ENCODE measurements around the gene SLFN12L.
A peak's percentile ranks its signal among the peaks of the same experiment; 100 is the strongest.
"Not testable (repeated sequence)": the region's sequence is repeated elsewhere in the genome, so short reads cannot be mapped to it uniquely, and the experiment has no call there.

SLFN12L gene

DNA sequence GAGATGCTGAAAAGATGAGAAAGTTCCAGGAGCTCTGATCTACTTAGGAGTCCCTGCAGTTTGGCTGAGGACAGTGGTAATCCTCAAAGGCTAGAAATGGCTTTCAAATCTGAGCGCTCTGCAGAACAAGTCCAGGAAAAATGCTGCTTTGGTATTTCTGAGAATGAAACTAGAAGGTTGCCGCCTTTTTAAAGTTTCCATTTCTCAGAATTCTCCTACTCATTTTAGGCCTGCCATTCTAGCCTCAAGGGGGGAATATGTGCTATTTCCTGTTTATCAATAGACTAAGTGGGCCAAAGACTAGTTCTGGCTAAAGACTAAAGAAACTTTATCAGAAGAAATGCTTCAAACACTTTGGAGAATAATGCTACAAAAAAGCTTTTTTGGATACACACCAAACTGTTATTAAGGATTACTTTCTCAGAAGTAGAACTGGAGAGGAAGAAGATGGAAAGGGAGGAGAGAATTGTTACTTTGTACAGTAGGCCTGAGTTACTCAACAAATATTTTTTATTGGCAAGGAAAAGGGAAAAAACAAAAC, at the start of gene SLFN12L:
Gene SLFN12L, minus strand, starts transcription at position 78 of the 541 bp plus-strand sequence. CDS start 15,314 bp downstream, outside the sequence.
- no peak for DNase-seq (ENCODE audit: low read depth in 3 of 3)

DNA sequence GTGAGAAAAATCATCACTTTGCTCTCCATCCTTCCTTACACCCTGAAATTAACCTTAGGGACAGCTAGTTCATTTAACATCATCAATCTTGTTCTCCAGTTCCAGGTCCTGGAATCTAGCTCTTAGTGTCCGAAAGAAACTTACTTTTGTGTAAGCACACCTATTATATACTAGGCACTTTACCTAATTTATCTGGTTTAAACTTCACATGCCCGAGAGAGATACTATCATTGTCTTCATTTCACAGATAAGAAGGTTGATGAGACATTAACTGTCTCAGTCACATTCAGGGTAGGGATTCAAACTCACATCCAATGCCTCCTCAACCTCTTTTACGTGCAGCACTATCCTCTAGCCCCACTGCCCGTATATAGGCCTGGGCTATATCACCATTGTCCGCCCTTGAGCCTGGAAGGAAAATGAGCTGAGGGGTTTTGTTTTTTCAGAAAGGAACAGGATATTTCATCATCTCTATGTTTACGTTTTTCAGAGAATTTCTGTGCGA, 49.1 kb upstream of the SLFN12L start:
- no peak for DNase-seq (ENCODE audit: low read depth in 3 of 3)

DNA sequence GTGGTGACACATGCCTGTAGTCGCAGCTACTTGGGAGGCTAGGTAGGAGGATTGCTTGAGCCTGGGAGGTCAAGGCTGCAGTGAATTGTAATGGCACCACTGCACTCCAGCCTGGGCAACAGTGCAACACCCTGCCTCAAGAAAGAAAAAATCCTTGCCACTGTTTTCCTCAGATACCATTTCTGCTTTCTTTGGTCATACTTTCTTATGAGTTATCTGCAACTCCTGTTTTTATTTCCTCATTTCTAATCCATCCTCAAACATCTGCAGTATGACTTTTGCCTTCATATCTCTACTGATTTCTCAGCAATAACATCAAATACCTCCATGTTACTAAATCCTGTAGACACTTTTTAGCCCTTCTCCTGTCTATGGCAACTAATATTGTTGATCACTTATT, 46.6 kb upstream of the SLFN12L start:
- DNase-seq (ENCODE audit: low read depth in 3 of 3) = no peak

DNA sequence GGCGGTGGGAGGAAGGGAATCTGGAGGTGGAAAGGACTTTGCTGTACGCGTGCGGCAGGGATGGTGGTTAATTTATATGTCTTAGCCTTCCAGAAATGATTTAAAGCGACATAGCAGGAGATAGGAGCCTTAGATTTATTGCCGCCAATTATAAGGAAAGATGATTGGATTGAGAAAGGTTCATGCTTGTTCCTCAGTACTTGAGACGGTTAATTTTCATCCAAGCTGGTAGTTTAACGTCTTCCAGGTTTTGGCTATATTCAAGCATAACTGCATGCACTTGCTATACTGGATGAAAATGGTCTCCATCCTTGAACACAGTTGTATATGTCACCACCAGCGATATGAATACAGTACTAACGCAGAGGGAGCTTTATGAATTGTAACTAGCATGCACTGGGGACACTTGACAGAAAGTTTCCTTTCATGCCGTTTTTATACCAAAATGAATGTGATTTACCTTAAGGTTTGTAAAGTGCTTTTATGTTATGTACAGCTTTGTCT, 41.5 kb upstream of the SLFN12L start:
- DNase-seq (ENCODE audit: low read depth in 3 of 3) = no peak

DNA sequence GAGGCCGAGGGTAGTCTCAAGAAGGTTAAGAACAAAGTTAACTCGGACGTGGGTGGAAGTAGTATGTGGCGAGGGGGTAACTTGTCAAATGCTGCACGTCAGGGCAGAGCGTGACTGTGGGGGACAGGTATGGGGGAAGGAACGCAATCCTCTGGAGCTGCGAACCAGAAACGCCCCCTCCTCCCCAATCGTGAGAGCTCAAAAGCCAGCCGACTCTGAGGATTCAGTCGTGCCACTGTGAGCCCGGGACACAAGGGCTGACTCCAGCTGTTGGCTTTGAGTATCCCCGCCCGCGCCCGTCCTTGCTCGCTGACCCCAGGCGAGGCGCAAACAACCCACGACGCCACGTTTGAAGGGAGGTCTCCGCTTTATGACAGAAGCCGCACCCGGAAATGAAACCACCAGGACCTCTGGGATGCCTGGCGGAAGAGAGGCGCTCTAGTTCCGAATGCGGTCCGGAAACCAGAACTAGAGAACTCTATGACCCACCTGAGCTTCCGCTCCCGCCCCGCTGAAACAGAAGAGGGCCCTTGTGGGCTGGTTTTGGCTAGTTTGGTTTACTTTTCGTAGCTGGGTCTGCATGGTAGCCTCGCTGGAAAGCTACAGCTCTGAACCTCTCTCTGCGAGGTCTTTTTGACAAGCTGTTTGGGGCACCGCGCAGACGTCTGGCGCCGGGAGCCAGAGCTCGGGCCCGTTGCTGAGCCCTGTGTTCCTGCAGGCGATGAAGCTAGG, 40.9 kb upstream of the SLFN12L start, which contains the start of gene PEX12:
Gene PEX12, minus strand, starts transcription at position 375 of the 732 bp plus-strand sequence. CDS start 550 bp downstream, outside the sequence.
- DNase-seq (ENCODE audit: low read depth in 3 of 3) = peak; percentile 63 to 75 (median 70)

DNA sequence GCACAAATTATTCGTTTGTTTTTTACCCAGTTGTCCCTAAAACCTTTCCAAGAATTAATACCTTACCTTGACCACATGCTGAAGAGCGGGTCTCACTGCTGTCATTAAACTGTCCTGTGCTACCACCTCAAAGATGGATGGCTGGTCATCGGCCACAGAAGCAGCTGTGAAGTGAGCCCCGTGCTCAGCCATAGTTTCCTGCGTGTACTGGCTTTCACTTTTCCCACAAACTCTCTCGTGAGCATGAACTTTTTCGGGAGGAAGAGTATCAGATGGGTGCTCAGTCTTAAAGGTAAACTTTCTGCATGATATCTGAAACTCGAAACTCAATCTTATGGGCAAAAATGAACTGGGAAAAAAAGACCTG, 40.3 kb upstream of the SLFN12L start:
- no peak for DNase-seq (ENCODE audit: low read depth in 3 of 3)

DNA sequence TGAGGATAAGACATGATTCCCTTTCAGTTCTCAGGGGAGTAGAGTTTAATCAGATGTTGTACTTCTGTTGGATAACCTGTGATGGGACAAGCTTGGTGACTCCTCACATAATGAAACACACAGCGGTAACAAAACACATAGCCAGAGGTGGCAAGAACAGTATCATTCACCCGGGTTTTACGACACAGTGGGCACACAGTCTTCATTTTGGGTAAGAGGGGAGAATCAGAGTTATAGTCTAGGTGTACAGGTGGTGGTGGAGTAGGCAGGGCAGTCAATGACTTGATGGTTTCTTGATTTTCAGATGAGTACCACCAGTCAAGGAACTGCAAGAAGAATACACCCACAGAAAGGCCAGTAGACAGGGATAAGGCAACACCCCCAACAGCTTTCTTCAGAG, 38.3 kb upstream of the SLFN12L start:
- no peak for DNase-seq (ENCODE audit: low read depth in 3 of 3)

DNA sequence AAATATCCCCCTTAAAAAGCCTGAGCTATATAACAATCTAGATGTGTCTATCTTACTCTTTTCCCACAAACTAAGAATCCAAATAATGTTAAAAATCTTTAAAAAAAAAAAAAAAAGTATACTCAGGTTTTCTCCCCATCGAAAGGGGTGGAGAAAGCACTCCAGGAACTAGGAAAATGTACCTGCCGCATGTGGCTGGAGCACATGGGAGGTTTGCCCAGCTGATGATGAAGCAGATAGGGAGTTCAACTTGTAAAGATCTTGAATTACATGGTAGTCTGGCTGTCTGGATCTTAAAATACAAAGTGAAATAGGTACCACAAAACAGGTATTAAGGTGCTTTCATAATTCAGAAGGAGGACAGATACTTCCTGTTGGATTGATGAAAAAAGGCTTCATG, 31.9 kb upstream of the SLFN12L start:
- DNase-seq (ENCODE audit: low read depth in 3 of 3) = no peak

DNA sequence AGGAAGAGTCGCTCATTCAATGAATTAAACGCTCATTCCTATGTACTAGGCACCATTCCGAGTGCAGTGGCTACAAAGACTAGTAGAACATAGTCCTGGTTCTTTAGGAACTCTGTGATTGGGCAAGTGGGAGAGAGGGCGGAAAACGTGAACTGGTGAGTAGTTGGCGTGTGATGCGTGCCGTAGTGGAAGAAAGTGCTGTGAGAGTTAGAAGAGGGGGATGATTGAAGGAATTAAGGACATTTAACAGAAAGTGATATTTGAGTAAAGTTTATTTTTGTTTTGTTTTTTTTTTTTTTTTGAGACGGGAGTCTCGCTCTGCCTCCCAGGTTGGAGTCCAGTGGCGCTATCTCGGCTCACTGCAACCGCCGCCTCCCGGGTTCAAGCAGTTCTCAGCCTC, 31.1 kb upstream of the SLFN12L start:
- peak in 1 of 3 experiments; percentile 29 for DNase-seq (ENCODE audit: low read depth in 3 of 3)

DNA sequence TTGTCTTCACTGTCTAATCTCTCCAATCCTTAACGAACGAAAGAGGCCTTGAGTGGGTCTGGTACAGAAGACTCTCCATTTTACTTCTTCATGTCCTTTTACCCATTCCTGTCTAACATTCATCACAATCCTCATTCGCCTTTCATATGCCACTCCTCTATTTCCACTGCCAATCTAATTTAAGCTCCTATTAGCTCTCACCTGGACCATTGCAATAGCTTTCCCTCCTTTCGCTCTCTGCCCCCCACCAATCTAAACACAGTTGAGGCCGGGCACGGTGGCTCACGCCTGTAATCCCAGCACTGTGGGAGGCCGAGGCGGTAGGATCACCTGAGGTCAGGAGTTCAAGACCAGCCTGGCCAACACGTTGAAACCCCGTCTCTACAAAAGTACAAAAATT, 29.5 kb upstream of the SLFN12L start:
- DNase-seq (ENCODE audit: low read depth in 3 of 3) = no peak

DNA sequence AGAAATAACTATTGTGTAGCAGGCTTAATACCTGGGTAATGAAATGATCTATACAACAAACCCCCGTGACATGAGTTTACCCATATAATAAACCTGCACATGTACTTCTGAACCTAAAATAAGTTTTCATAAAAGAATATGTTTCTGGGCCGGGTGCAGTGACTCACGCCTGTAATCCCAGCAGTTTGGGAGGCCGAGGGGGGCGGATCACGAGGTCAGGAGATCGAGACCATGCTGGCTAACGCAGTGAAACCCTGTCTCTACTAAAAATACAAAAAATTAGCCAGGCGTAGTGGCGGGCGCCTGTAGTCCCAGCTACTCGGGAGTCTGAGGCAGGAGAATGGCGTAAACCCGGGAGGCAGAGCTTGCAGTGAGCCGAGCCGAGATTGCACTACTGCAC, 25.7 kb upstream of the SLFN12L start:
- DNase-seq (ENCODE audit: low read depth in 3 of 3) = not testable (repeated sequence)

DNA sequence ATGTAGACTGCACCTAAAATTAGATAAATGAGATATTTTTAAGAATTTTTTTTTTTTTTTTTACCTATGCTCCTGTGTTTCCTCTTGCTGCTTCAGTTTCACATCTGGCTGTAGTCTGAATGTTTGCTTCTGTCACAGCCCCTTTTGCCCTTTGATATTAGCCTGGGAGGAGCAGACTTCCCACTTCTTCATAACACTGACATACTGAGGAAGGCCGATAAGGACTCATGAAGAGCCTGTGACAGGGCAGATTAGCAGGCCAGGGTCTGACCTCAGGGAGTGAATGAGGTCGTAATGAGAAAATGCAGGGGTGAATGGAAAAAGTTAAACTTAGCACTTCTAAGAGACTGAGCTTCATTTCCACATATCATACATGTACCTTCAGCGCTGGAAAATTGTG, 23.2 kb upstream of the SLFN12L start, which contains the start of gene SLFN14:
Gene SLFN14, minus strand, starts transcription at position 117 of the 400 bp plus-strand sequence. CDS start 2,757 bp downstream, outside the sequence.
- no peak for DNase-seq (ENCODE audit: low read depth in 3 of 3)

DNA sequence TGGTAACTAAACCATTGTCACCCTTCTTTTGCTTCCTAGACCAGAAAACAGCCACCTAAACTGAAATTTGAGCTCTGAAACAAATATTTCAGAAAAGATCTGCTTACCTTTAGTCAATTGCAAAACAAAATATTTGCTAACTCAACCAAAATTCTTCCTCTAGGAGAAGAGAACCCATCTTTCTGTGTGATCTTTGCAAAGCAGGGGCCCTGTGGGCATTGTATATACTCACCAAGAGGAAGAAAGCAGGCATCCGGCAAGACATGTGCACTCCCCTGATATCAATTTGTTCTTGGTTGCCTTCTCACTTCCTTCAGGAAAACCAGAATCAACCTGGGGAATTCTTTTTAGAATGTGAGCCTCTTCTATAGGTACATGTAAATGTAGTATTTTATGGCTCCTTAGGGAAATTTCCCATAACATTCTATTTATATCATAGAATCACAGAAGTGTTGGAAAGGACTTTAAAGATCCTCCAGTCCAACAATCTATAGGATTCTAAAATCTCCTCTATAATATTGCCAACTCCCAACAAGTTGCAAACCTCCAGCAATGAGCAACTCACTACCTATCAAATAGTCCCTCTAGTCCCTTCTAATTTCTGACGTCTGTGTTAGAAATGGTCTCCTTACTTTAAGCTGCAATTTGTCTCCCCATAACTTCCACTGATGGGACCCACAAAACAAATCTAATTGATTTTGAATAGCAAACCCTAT, 22.2 kb upstream of the SLFN12L start:
- DNase-seq (ENCODE audit: low read depth in 3 of 3) = no peak

DNA sequence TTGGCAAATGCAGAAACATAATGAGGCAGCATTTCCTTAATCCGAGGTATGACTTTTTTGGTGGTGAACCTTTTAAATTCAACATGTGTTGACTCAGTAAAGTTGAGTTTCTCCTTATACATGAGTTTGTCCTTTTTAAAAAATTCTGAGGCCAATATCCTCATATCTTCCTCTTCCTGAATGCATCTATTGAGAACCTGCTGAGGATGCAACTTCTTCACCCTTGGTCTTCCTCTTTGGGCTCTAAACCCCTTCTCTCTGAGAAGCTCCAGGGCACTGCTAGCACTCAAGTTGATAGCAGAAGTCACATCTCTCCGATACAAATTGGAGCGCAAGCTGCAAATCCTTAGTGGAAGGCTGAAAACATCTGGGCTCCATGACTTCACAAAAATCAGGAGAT, 19.9 kb upstream of the SLFN12L start:
- no peak for DNase-seq (ENCODE audit: low read depth in 3 of 3)

DNA sequence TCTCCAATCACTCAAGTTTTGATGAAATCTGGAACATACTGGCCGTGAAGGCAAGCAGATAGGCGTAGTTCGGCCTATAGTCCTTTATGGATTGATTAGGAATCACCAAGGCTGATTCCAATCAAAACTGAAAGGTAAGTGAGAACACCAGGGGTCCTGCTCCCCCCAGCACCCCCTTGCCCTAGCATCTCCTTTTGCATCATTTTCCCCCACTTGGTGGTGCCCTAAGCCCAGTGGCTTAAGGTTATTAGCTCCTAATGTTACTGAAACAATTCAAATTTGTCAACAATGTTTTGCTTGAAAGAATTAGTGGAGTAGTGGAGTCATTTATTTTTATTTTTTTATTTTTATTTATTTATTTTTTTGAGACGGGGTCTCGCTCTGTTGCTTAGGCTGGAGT, 18.2 kb upstream of the SLFN12L start:
- DNase-seq (ENCODE audit: low read depth in 3 of 3) = no peak

DNA sequence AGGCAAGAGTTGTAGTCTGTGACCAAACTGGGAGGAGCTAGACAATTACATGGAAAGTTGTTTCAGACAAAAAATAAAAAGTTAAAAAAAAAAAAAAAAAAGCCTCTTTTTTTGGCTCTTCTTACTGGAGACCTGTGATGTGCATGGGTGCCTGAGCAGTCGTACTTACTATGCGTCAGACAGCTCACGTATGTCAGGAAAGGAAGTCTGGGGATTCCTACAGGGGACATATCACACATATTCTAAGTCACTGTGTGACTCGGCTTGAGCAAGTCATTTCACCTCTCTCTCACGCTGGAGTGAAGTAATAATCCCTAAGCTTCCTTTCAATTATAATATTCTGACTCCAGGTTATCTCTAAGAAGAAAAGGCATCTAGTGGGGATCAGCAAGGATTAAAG, 17.2 kb upstream of the SLFN12L start:
- no peak for DNase-seq (ENCODE audit: low read depth in 3 of 3)

DNA sequence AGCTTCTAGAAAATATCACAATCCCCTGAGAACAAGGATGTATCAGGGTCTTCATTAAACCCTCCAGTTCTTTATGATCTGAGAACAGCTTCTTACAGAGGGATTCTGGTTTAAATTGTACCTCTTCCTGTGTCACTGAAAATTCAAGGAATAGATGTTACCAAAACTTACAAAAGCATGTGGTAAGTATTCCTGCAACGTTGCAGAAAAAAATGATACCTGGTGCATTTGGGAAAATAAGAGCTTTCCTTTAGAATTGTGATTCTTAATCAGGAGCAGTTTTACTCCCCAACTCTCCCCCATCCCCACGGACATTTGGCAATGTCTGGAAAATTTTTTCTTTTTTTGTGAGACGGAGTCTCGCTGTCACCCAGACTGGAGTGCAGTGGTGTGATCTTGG, 15.8 kb upstream of the SLFN12L start:
- DNase-seq (ENCODE audit: low read depth in 3 of 3) = no peak

DNA sequence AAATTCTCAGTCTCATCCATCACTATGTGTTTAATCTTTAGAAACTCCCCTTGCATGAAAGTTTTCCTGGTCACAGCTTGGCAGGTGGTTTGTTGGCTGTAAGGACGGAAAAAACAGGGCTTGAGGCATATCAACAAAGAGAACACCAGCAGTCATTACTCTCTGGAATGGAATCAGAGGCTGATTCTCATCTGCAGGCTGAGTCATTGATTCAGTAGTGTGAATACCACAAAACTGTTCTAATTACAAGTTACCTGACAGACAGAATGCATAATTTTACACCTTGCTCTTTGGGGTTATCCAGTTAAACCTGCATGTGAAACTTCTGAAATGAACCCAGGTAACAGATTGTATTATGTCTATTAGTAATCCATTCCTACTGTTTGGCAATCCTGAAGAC, 11.5 kb upstream of the SLFN12L start:
- DNase-seq (ENCODE audit: low read depth in 3 of 3) = no peak

DNA sequence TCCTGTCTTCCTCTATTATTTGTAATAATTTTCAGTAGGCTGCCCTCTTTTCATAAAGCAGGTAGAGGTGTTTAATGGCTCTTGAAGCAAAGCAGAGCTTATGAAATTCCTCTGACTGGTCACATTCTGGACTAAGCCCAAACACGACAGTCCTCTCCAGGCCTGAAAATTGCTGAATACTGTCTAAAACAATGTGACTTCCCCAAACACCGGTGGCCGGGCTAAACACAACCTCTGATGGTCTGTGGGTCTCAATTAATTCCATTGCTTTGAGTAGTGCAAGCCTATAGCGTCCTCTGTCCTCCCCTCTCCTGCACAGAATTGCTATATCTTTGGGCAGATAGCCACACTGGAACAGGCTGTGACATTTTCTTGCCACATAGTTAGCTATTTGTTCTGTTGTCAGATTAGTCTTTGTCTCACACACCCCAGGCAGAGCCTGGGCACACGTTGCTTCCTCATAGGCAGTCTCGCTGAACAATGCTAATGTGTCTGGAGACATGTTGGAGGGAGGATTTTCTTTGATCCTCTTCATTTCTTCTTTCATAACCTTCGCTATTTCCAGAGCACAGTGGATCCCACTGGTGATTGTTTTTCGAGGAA, 10.8 kb upstream of the SLFN12L start:
- no peak for DNase-seq (ENCODE audit: low read depth in 3 of 3)

DNA sequence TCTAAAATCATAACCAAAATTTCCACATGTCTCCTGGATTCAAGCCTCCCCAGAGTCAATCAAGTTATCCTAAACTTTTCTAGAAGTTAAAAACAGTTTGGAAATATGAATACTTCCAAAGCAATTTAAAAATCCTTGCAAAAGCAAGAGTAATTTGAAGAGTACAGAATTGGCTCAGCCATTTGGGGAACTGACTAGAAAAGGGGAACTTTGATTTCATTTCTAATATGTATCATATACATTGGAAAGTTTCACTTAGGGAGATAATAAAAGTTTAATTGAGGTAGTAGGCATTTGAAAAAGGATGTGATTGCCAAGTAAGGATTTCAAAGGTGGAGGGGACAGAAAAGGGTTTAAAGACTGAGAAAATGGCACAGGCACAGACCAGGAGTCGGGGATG, 9.0 kb upstream of the SLFN12L start:
- DNase-seq (ENCODE audit: low read depth in 3 of 3) = no peak

DNA sequence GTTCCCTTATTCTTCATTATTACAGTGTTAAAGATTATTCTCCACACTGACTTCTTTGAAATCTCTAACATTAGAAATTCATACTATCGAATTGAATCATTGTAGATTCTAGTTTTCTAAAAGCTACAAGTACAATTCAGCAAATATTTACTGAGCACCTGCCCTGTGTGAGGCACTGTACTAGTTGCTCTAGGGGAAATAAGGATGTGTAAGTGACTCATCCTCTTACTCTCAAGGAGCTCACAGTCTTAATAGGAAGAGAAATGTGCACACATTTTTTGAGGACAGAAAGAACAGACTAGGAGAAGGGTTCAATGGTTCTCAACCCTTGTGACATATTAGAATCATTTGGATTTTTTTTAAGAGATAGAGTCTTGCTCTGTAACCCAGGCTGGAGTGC, 7.7 kb upstream of the SLFN12L start:
- DNase-seq (ENCODE audit: low read depth in 3 of 3) = no peak

DNA sequence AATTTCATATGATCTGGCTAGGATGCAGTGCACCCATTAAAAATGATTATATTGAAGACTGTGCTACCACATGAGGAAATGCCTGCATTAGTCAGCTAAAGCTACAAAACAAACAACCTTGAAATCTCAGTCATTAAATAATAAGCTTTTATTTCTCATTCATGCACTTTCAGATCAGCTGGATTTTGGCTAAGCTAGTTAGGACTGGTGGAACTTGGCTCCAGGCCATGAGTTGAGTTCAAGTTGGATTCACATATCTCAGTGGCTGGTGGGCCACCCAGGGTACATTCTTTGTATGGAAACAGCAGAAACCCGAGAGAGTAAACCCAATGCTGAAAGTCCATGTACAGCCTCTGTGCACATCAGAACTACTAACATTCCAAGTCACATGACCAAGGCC, 6.4 kb upstream of the SLFN12L start:
- DNase-seq (ENCODE audit: low read depth in 3 of 3) = no peak

Data from stimulated activated CD4-positive, alpha-beta T cell treated with anti-CD3 and anti-CD28 coated beads, TNF-alpha, amount 100 ng/mL, for 4 hours (primary cell).